Neural progenitor cell (in vitro differentiated cells): ENCODE measurements around the gene EGFR. TPM values are rescaled to one million over a fixed set of nuclear protein-coding genes. Genes with fewer than 3 reads are reported as not detected.

Source experiments
- DNase-seq: peaks from one replicate; pipeline ENCODE4 v3.0.0-alpha.2; 2016; ENCODE audit warnings: low spot score
- H2AFZ ChIP-seq: fragments of 200-600 bp; sonication (generic); replicated peaks from 2 replicates; pipeline ENCODE4 v1.6.1; 2016; ENCODE audit warnings: antibody characterized with exemption
- H3F3A ChIP-seq: fragments of 200-600 bp; sonication (generic); 2 replicates; pipeline ENCODE4 v1.6.1; 2016; ENCODE audit warnings: antibody characterized with exemption, low read depth
- H3K27ac ChIP-seq: fragments of 200-600 bp; sonication (generic); 2 replicates; pipeline ENCODE4 v1.5.1; 2016; ENCODE audit warnings: mild to moderate bottlenecking
- H3K27me3 ChIP-seq: fragments of 200-600 bp; sonication (generic); 2 replicates; pipeline ENCODE4 v1.6.1; 2016; ENCODE audit warnings: mild to moderate bottlenecking, moderate library complexity
- H3K36me3 ChIP-seq: fragments of 200-600 bp; sonication (generic); 2 replicates; pipeline ENCODE4 v1.5.1; 2016
- H3K4me1 ChIP-seq: fragments of 200-600 bp; sonication (generic); 2 replicates; pipeline ENCODE4 v1.6.1; 2016; ENCODE audit warnings: mixed run types
- H3K4me2 ChIP-seq: fragments of 200-600 bp; sonication (generic); 2 replicates; pipeline ENCODE4 v1.6.1; 2016
- H3K4me3 ChIP-seq: fragments of 200-600 bp; sonication (generic); 2 replicates; pipeline ENCODE4 v1.5.1; 2016
- H3K79me2 ChIP-seq: fragments of 200-600 bp; sonication (generic); 2 replicates; pipeline ENCODE4 v1.6.1; 2016; ENCODE audit warnings: low read depth
- H3K9ac ChIP-seq: fragments of 200-600 bp; sonication (generic); 2 replicates; pipeline ENCODE4 v1.6.1; 2016
- H3K9me3 ChIP-seq: fragments of 200-600 bp; sonication (generic); 2 replicates; pipeline ENCODE4 v1.5.1; 2016; ENCODE audit warnings: low read depth
- H4K20me1 ChIP-seq: fragments of 200-600 bp; sonication (generic); 2 replicates; pipeline ENCODE4 v1.6.1; 2016; ENCODE audit warnings: low read depth
- H3K27ac Mint-ChIP-seq: 3 replicates; pipeline ENCODE4 v1.8.0; 2021; ENCODE audit warnings: mixed read lengths
- H3K27me3 Mint-ChIP-seq: 2 replicates; pipeline ENCODE4 v1.8.0; 2022; ENCODE audit warnings: low read depth, mild to moderate bottlenecking, inconsistent platforms, moderate library complexity, mixed read lengths; ENCODE audit not compliant: insufficient read depth
- H3K36me3 Mint-ChIP-seq: 3 replicates; pipeline ENCODE4 v1.8.0; 2021; ENCODE audit warnings: mixed read lengths
- H3K4me1 Mint-ChIP-seq: 3 replicates; pipeline ENCODE4 v1.8.0; 2021; ENCODE audit warnings: mixed read lengths
- H3K4me3 Mint-ChIP-seq: 3 replicates; pipeline ENCODE4 v1.8.0; 2021; ENCODE audit warnings: mild to moderate bottlenecking, moderate library complexity, mixed read lengths
- H3K9me3 Mint-ChIP-seq: 3 replicates; pipeline ENCODE4 v1.8.0; 2020; ENCODE audit warnings: mixed read lengths
- CTCF ChIP-seq: fragments of 200-600 bp; sonication (generic); IDR thresholded peaks from 2 replicates; pipeline ENCODE4 v1.5.1; 2017; ENCODE audit warnings: antibody characterized with exemption, mild to moderate bottlenecking
- EZH2 ChIP-seq: fragments of 200-600 bp; sonication (generic); IDR thresholded peaks from 2 replicates; pipeline ENCODE4 v1.6.1; 2017; ENCODE audit warnings: antibody characterized with exemption, mild to moderate bottlenecking, moderate library complexity
- EZH2phosphoT487 ChIP-seq: fragments of 200-600 bp; sonication (generic); IDR thresholded peaks from 2 replicates; pipeline ENCODE4 v1.6.1; 2017; ENCODE audit warnings: antibody characterized with exemption
- total RNA-seq: library from RNA; depleted of rRNA; stranded (reverse); fragments of >200 nt; gene quantifications from 2 replicates; pipeline ENCODE4 v1.2.3, GENCODE V29; 2015; ENCODE audit warnings: low replicate concordance

The EGFR gene
- total RNA-seq, 1 donor from 2014 or later = 4.6 TPM

DNA sequence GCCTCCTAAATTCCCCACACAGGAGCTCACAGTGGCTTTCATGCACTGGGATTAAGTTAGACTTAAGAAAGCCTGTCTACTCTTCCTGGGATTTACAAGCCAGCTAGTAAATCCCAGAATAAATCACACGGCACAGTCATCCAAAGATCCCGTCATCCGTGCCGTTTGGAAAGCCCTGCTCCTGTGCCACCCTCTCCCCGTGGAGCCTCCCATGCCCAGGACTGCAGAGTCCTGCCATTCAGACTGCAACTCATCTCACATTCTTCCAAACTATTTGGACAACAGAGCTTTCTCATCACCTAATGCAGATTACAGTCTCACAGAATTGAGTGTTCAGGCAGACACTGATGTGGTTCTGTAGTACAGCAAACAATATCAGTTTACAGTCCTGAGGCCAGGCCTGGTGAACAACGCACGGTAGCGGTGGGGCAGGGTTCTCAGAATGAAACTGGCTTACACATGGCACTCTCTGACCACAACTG is 166.5 kb downstream of the EGFR start:
- no peak overlapping the region for H3K9ac ChIP-seq
- H3F3A ChIP-seq = no peaks in the 10 kb centered on the region
- H3K27me3 ChIP-seq = no peaks in the 10 kb centered on the region
- H3K4me1 ChIP-seq = peaks cover 10% of the 10 kb centered on the region
- TF ChIP-seq EZH2 (no peak), CTCF (no peak), EZH2phosphoT487 (no peak)
- H3K36me3 Mint-ChIP-seq = peaks cover 6% of the 10 kb centered on the region
- H3K27ac ChIP-seq = no peak overlapping the region
- no peak overlapping the region for H3K4me2 ChIP-seq
- no peak overlapping the region for H2AFZ ChIP-seq
- no peak overlapping the region for H3K4me3 ChIP-seq
- no peaks in the 10 kb centered on the region for H4K20me1 ChIP-seq
- no peaks in the 10 kb centered on the region for H3K9me3 ChIP-seq
- no peak overlapping the region for H3K4me3 Mint-ChIP-seq
- no peaks in the 10 kb centered on the region for H3K36me3 ChIP-seq
- no peaks in the 10 kb centered on the region for H3K27me3 Mint-ChIP-seq
- no peak for DNase-seq
- H3K4me1 Mint-ChIP-seq = peaks cover 31% of the 10 kb centered on the region
- H3K27ac Mint-ChIP-seq = no peak overlapping the region
- peaks cover 3% of the 10 kb centered on the region for H3K9me3 Mint-ChIP-seq
- H3K79me2 ChIP-seq = no peaks in the 10 kb centered on the region

- H2AFZ ChIP-seq = no peak overlapping the region
- no peaks in the 10 kb centered on the region for H4K20me1 ChIP-seq
- no peaks in the 10 kb centered on the region for H3F3A ChIP-seq
- no peaks in the 10 kb centered on the region for H3K9me3 ChIP-seq
- H3K9ac ChIP-seq = no peak overlapping the region
- Mint-ChIP-seq H3K27me3 (no peaks in the 10 kb centered on the region), H3K27ac (no peak overlapping the region), H3K4me1 (peaks cover 38% of the 10 kb centered on the region), H3K4me3 (no peak overlapping the region), H3K9me3 (peaks cover 3% of the 10 kb centered on the region), H3K36me3 (peaks cover 6% of the 10 kb centered on the region)
- no peaks in the 10 kb centered on the region for H3K27me3 ChIP-seq
- H3K79me2 ChIP-seq = no peaks in the 10 kb centered on the region
- TF ChIP-seq CTCF (no peak), EZH2phosphoT487 (no peak), EZH2 (no peak)
- DNase-seq = no peak
- H3K27ac ChIP-seq = no peak overlapping the region
- no peak overlapping the region for H3K4me3 ChIP-seq
- H3K4me2 ChIP-seq = no peak overlapping the region
- no peaks in the 10 kb centered on the region for H3K36me3 ChIP-seq
- peaks cover 10% of the 10 kb centered on the region for H3K4me1 ChIP-seq
These were observed 167.3 kb downstream of the EGFR start for GRCh38 chr7:55185941-55186609.

GRCh38 chr7:55187701-55188491 is 169.1 kb downstream of the EGFR start:
- Histone ChIP-seq H3K27me3 (no peaks in the 10 kb centered on the region), H3K9me3 (no peaks in the 10 kb centered on the region), H3K9ac (no peak overlapping the region), H3K4me2 (no peak overlapping the region), H3K4me1 (peaks cover 10% of the 10 kb centered on the region), H3K79me2 (no peaks in the 10 kb centered on the region), H3F3A (no peaks in the 10 kb centered on the region), H3K27ac (no peak overlapping the region), H4K20me1 (no peaks in the 10 kb centered on the region), H3K36me3 (no peaks in the 10 kb centered on the region), H2AFZ (no peak overlapping the region), H3K4me3 (no peak overlapping the region)
- H3K9me3 Mint-ChIP-seq = peaks cover 3% of the 10 kb centered on the region
- peak overlapping the region; percentile 94 for H3K27ac Mint-ChIP-seq
- TF ChIP-seq EZH2 = no peak
- TF ChIP-seq CTCF = no peak
- no peak for TF ChIP-seq EZH2phosphoT487
- H3K4me3 Mint-ChIP-seq = no peak overlapping the region
- H3K4me1 Mint-ChIP-seq = peaks cover 50% of the 10 kb centered on the region
- no peak for DNase-seq
- H3K27me3 Mint-ChIP-seq = peaks cover 3% of the 10 kb centered on the region
- H3K36me3 Mint-ChIP-seq = peaks cover 4% of the 10 kb centered on the region
